H9 (cell line): Measurements from ENCODE around the gene SLC16A13. TPM values are rescaled to one million over a fixed set of nuclear protein-coding genes. Genes with fewer than 3 reads are reported as not detected.

ENCODE experiments used
- DNase-seq: peaks from one replicate; pipeline ENCODE4 v3.0.0-alpha.2; 2017
- H2AFZ ChIP-seq: one replicate; pipeline ENCODE4 v1.6.1; 2013; ENCODE audit warnings: mild to moderate bottlenecking, low read length, control low read depth, moderate library complexity
- H2AK5ac ChIP-seq: 2 replicates; pipeline ENCODE4 v1.6.1; 2013; ENCODE audit warnings: low read length, control low read depth, mixed read lengths; ENCODE audit not compliant: insufficient read length
- H2BK120ac ChIP-seq: one replicate; pipeline ENCODE4 v1.6.1; 2013; ENCODE audit warnings: low read depth, mild to moderate bottlenecking, low read length, control low read depth, inconsistent platforms; ENCODE audit not compliant: poor library complexity, severe bottlenecking
- H2BK12ac ChIP-seq: 2 replicates; pipeline ENCODE4 v1.6.1; 2013; ENCODE audit warnings: low read length, control low read depth, mixed read lengths, low read depth; ENCODE audit not compliant: insufficient read length
- H2BK15ac ChIP-seq: 2 replicates; pipeline ENCODE4 v1.6.1; 2013; ENCODE audit warnings: low read depth, low read length, control low read depth
- H2BK20ac ChIP-seq: one replicate; pipeline ENCODE4 v1.6.1; 2013; ENCODE audit warnings: low read depth, mild to moderate bottlenecking, low read length, control low read depth, inconsistent platforms; ENCODE audit not compliant: poor library complexity, severe bottlenecking
- H2BK5ac ChIP-seq: 2 replicates; pipeline ENCODE4 v1.6.1; 2013; ENCODE audit warnings: low read length, control low read depth, mixed read lengths; ENCODE audit not compliant: insufficient read length
- H3K14ac ChIP-seq: 2 replicates; pipeline ENCODE4 v1.6.1; 2013; ENCODE audit warnings: low read length, control low read depth; ENCODE audit not compliant: insufficient read depth
- H3K18ac ChIP-seq: 2 replicates; pipeline ENCODE4 v1.6.1; 2013; ENCODE audit warnings: low read depth, mild to moderate bottlenecking, mixed read lengths, low read length, control low read depth; ENCODE audit not compliant: insufficient read length
- H3K23ac ChIP-seq: 2 replicates; pipeline ENCODE4 v1.6.1; 2013; ENCODE audit warnings: low read length, control low read depth, mixed read lengths, low read depth; ENCODE audit not compliant: insufficient read length
- H3K23me2 ChIP-seq: 2 replicates; pipeline ENCODE4 v1.6.1; 2013; ENCODE audit warnings: low read depth, mild to moderate bottlenecking, mixed read lengths, low read length, control low read depth; ENCODE audit not compliant: insufficient read length, poor library complexity, severe bottlenecking
- H3K27ac ChIP-seq: 2 replicates; pipeline ENCODE4 v1.5.1; 2013; ENCODE audit warnings: low read length, control low read depth, mixed read lengths, low read depth; ENCODE audit not compliant: insufficient read length
- H3K27me3 ChIP-seq: 2 replicates; pipeline ENCODE4 v1.6.1; 2013; ENCODE audit warnings: low read length, control low read depth, inconsistent platforms; ENCODE audit not compliant: insufficient read depth
- H3K4ac ChIP-seq: 2 replicates; pipeline ENCODE4 v1.6.1; 2013; ENCODE audit warnings: low read depth, mild to moderate bottlenecking, control low read depth, inconsistent platforms, low read length, moderate library complexity
- H3K4me1 ChIP-seq: 2 replicates; pipeline ENCODE4 v1.6.1; 2013; ENCODE audit warnings: low read length, control low read depth, inconsistent platforms; ENCODE audit not compliant: insufficient read depth
- H3K4me2 ChIP-seq: 2 replicates; pipeline ENCODE4 v1.6.1; 2013; ENCODE audit warnings: low read length, control low read depth, mixed read lengths; ENCODE audit not compliant: insufficient read length, insufficient read depth
- H3K56ac ChIP-seq: 2 replicates; pipeline ENCODE4 v1.6.1; 2013; ENCODE audit warnings: low read depth, mild to moderate bottlenecking, mixed read lengths, low read length, control low read depth; ENCODE audit not compliant: insufficient read length
- H3K79me1 ChIP-seq: 2 replicates; pipeline ENCODE4 v1.6.1; 2013; ENCODE audit warnings: low read depth, mild to moderate bottlenecking, moderate library complexity, low read length, control low read depth, inconsistent platforms; ENCODE audit not compliant: insufficient read depth, poor library complexity, severe bottlenecking
- H3K79me2 ChIP-seq: 2 replicates; pipeline ENCODE4 v1.6.1; 2013; ENCODE audit warnings: low read length, control low read depth, inconsistent platforms; ENCODE audit not compliant: insufficient read depth
- H3K9ac ChIP-seq: 2 replicates; pipeline ENCODE4 v1.6.1; 2013; ENCODE audit warnings: low read length, control low read depth, mixed read lengths; ENCODE audit not compliant: insufficient read length; ENCODE audit errors: extremely low read depth
- H3K9me3 ChIP-seq: one replicate; pipeline ENCODE4 v1.6.1; 2013; ENCODE audit warnings: low read depth, low read length, inconsistent platforms; ENCODE audit not compliant: control insufficient read depth
- H3T11ph ChIP-seq: one replicate; pipeline ENCODE4 v1.6.1; 2013; ENCODE audit warnings: mild to moderate bottlenecking, low read length, control low read depth, inconsistent platforms
- H4K20me1 ChIP-seq: one replicate; pipeline ENCODE4 v1.6.1; 2013; ENCODE audit not compliant: control insufficient read depth, insufficient read length, insufficient read depth
- H4K5ac ChIP-seq: 2 replicates; pipeline ENCODE4 v1.6.1; 2013; ENCODE audit warnings: low read depth, mild to moderate bottlenecking, mixed read lengths, low read length, control low read depth; ENCODE audit not compliant: insufficient read length
- H4K8ac ChIP-seq: replicated peaks from 2 replicates; pipeline ENCODE4 v1.6.1; 2013; ENCODE audit warnings: low read length, control low read depth, mixed read lengths, low read depth; ENCODE audit not compliant: insufficient read length
- H4K91ac ChIP-seq: 2 replicates; pipeline ENCODE4 v1.6.1; 2013; ENCODE audit warnings: low read depth, mild to moderate bottlenecking, moderate library complexity, mixed read lengths, low read length, control low read depth; ENCODE audit not compliant: insufficient read length
- H3K27ac Mint-ChIP-seq, 3 experiments: 2 replicates in 2 of 3; 3 replicates in 1 of 3; pipeline ENCODE4 v1.8.0; 2020 to 2021; ENCODE audit warnings: mixed read lengths in 3 of 3, mild to moderate bottlenecking in 1 of 3, moderate library complexity in 1 of 3
- H3K27me3 Mint-ChIP-seq: 2 replicates; pipeline ENCODE4 v1.8.0; 2021; ENCODE audit warnings: low read depth, mild to moderate bottlenecking, moderate library complexity, mixed read lengths
- H3K36me3 Mint-ChIP-seq, 3 experiments: 2 replicates in 2 of 3; 3 replicates in 1 of 3; pipeline ENCODE4 v1.8.0; 2020 to 2021; ENCODE audit warnings: low read depth in 3 of 3, mixed read lengths in 3 of 3; ENCODE audit not compliant: insufficient read depth in 1 of 3
- H3K4me1 Mint-ChIP-seq, 2 experiments: 2 replicates each; pipeline ENCODE4 v1.8.0; 2020; ENCODE audit warnings: mixed read lengths in 2 of 2
- H3K4me3 Mint-ChIP-seq, 2 experiments: 2 replicates in 1 of 2; 3 replicates in 1 of 2; pipeline ENCODE4 v1.8.0; 2020 to 2021; ENCODE audit warnings: mild to moderate bottlenecking in 2 of 2, mixed read lengths in 2 of 2, moderate library complexity in 1 of 2
- H3K9me3 Mint-ChIP-seq, 2 experiments: 2 replicates in 1 of 2; 3 replicates in 1 of 2; pipeline ENCODE4 v1.8.0; 2020; ENCODE audit warnings: mild to moderate bottlenecking in 2 of 2, mixed read lengths in 2 of 2, moderate library complexity in 1 of 2
- CTCF ChIP-seq: fragments of 200-600 bp; sonication (generic); conservative IDR thresholded peaks from 3 replicates; pipeline ENCODE4 v1.8.0; 2021; ENCODE audit warnings: antibody characterized with exemption, mild to moderate bottlenecking
- WGBS: extraction: QIAGEN DNeasy Blood & Tissue Kit; methylation state at CpG from one replicate; pipeline ENCODE4 v1.1.7; 2013; ENCODE audit warnings: missing lambda C conversion rate, low lambda C conversion rate, mixed read lengths; ENCODE audit not compliant: insufficient read length; ENCODE audit errors: extremely low coverage; 5-methylcytosine and 5-hydroxymethylcytosine counted together
- total RNA-seq: library from RNA; stranded (reverse); gene quantifications from 2 replicates; pipeline ENCODE4 v1.2.1, GENCODE V29; 2021

The SLC16A13 gene
- total RNA-seq, 1 experiment from 2014 or later, result 6.1 TPM

GRCh38 chr17:7058831-7059447 lies 23.1 kb downstream of the SLC16A13 start:
- H3K27ac ChIP-seq, result no peak overlapping the region

More at GRCh38 chr17:7058831-7059447, 23.1 kb downstream of the SLC16A13 start:
- no peaks in the 10 kb centered on the region for H3K23me2 ChIP-seq
- DNase-seq, result no peak
- H2BK20ac ChIP-seq, result no peak overlapping the region
- H4K5ac ChIP-seq, result no peak overlapping the region
- H3K4me1 ChIP-seq, result no peaks in the 10 kb centered on the region
- H3K14ac ChIP-seq, result no peak overlapping the region
- H3K27ac Mint-ChIP-seq, result no peak overlapping the region
- H3K4ac ChIP-seq, result no peak overlapping the region
- TF ChIP-seq CTCF, result no peak
- peaks cover 16% of the 10 kb centered on the region for H3K27me3 Mint-ChIP-seq
- no peaks in the 10 kb centered on the region for H3K9me3 ChIP-seq
- H2BK15ac ChIP-seq, result no peak overlapping the region
- no CpG with 5 or more reads among the region's 7 CpGs for WGBS
- no peak overlapping the region for H3T11ph ChIP-seq
- H3K9ac ChIP-seq, result no peak overlapping the region
- H3K79me2 ChIP-seq, result no peaks in the 10 kb centered on the region
- no peak overlapping the region for H3K4me2 ChIP-seq
- no peak overlapping the region for H4K8ac ChIP-seq
- no peak overlapping the region for H3K18ac ChIP-seq
- H3K9me3 Mint-ChIP-seq, result no peaks in the 10 kb centered on the region; a peak in 1 of 5 replicates
- H2AFZ ChIP-seq, result no peak overlapping the region
- H4K91ac ChIP-seq, result no peak overlapping the region
- no peak overlapping the region for H3K4me3 Mint-ChIP-seq
- no peaks in the 10 kb centered on the region for H3K79me1 ChIP-seq
- H2BK12ac ChIP-seq, result no peak overlapping the region
- H3K23ac ChIP-seq, result no peak overlapping the region
- no peaks in the 10 kb centered on the region for H3K36me3 Mint-ChIP-seq
- no peak overlapping the region for H3K56ac ChIP-seq
- H3K27me3 ChIP-seq, result no peaks in the 10 kb centered on the region
- H2BK120ac ChIP-seq, result no peak overlapping the region
- H3K4me1 Mint-ChIP-seq, result peaks cover 3 to 4% of the 10 kb centered on the region in 2 experiments; a peak in 3 of 4 replicates
- H2AK5ac ChIP-seq, result no peak overlapping the region
- no peaks in the 10 kb centered on the region for H4K20me1 ChIP-seq
- H2BK5ac ChIP-seq, result no peak overlapping the region
